ENCODE results near the gene C22orf23.

DNA sequence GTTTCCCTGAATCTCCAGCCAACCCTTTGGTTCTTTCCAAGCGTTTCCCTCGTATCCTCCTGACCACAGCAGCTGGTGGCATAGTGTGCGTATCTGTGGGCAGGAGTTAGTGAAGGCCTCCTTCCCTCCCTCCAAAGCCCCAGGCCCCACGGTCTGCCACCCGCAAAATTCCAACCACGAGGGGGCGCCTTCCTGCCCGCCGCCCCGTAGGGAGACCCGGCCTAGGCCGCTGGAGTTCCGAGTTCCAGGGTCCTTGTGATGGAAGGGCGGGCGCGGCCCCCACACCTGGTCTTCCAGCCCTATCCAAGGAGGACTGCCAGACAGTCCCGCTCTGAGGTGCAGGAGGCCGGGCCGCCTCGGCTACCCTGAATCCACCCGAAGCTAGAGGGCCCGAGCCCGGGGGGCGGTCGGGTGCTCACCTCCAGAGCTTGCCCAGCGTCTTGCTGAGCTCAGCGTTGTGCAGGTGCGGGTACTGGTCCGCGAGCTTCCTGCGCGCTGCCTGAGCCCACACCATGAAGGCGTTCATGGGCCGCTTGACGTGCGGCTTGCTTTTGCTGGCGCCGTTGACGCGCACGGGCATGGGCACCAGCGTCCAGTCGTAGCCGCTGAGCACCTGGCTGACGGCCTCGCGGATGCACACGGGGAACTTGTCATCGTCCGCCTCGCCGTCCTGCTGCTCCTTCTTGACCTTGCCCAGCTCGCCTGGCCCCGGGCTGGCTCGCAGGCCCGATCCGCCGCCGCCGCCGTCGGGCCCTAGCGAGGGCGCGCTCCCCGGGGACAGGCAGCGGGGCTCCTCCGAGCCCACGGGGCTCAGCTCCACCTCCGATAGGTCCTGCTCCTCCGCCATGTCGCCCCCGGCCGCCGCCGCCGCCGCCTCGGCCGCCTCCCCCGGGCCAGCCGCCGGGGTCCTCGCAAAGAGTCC is 29.8 kb upstream of the C22orf23 start:
- TF ChIP-seq, protein P1, sequence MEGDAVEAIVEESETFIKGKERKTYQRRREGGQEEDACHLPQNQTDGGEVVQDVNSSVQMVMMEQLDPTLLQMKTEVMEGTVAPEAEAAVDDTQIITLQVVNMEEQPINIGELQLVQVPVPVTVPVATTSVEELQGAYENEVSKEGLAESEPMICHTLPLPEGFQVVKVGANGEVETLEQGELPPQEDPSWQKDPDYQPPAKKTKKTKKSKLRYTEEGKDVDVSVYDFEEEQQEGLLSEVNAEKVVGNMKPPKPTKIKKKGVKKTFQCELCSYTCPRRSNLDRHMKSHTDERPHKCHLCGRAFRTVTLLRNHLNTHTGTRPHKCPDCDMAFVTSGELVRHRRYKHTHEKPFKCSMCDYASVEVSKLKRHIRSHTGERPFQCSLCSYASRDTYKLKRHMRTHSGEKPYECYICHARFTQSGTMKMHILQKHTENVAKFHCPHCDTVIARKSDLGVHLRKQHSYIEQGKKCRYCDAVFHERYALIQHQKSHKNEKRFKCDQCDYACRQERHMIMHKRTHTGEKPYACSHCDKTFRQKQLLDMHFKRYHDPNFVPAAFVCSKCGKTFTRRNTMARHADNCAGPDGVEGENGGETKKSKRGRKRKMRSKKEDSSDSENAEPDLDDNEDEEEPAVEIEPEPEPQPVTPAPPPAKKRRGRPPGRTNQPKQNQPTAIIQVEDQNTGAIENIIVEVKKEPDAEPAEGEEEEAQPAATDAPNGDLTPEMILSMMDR (conservative IDR thresholded peaks at IDR 0.05 in 1 of 2, IDR thresholded peaks at IDR 0.05 in 1 of 2; ENCODE audit: extremely low read depth in 1 of 2, insufficient read depth in 1 of 2, low read depth in 1 of 2, low read length in 2 of 2) = peak in 1 of 2 donors; percentile 36
- TF ChIP-seq EZH2 (IDR thresholded peaks at IDR 0.05; ENCODE audit: borderline replicate concordance, low read length) = peak; percentile 34

All from mammary epithelial cell (primary cell).